ENCODE data around the gene RHO.

Gene RHO

DNA sequence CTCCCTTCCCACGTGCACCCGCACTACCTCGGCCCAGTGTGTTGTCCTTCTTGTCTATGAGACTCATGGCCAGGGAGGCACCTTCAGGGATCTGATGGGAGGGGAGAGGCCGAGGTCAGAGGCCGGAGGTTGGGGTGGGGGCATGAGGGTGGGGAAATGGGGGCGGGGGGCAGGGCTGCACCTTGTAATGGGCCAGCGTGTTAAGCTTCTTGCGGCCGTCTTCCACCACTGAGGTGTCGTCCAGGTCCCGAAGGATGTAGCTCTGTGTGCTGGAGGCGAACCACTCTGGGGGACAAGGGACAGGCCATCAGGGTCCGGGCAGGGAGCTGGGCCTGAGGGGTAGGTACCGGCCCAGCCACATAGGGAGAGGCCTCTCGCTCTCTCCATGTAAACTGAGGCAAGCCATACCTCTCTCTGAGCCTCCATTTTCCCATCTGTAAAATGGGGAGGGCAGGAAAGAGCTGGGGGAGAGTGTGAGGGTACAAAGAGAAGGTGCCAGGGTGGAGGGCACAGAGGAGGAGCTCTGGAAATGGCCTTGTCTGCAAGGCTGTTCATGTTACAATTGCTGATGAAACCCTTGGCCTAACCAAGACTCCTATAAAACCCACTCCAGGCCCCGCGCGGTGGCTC lies 33.3 kb downstream of the RHO start:
- Histone ChIP-seq H3K79me2 (ENCODE audit: low read length) (no peaks in the 10 kb centered on the region), H2AFZ (ENCODE audit: low read length) (no peak overlapping the region), H3K4me1 (ENCODE audit: low read length) (peaks cover 7% of the 10 kb centered on the region), H3K9me3 (replicated peaks; ENCODE audit: insufficient read depth, low read length) (no peaks in the 10 kb centered on the region), H3K4me2 (ENCODE audit: low read depth, low read length) (no peak overlapping the region), H3F3A (ENCODE audit: insufficient read depth, low read length) (no peaks in the 10 kb centered on the region), H3K9ac (ENCODE audit: low read length) (no peak overlapping the region), H3K27me3 (replicated peaks; ENCODE audit: insufficient read depth, low read length) (no peaks in the 10 kb centered on the region), H3K27ac (ENCODE audit: low read length) (no peak overlapping the region), H3K36me3 (replicated peaks; ENCODE audit: insufficient read depth, low read length) (no peaks in the 10 kb centered on the region), H3K4me3 (ENCODE audit: low read length) (no peak overlapping the region), H3K9me2 (replicated peaks; ENCODE audit: insufficient read depth, low read length) (no peaks in the 10 kb centered on the region), H4K20me1 (ENCODE audit: insufficient read depth, low read length) (no peaks in the 10 kb centered on the region)
- no peak for TF ChIP-seq EZH2 (optimal IDR thresholded peaks at IDR 0.05; ENCODE audit: low read depth, low read length)
- no peak for TF ChIP-seq EZH2phosphoT487 (IDR thresholded peaks at IDR 0.05; ENCODE audit: low read length)
- TF ChIP-seq, protein P1, sequence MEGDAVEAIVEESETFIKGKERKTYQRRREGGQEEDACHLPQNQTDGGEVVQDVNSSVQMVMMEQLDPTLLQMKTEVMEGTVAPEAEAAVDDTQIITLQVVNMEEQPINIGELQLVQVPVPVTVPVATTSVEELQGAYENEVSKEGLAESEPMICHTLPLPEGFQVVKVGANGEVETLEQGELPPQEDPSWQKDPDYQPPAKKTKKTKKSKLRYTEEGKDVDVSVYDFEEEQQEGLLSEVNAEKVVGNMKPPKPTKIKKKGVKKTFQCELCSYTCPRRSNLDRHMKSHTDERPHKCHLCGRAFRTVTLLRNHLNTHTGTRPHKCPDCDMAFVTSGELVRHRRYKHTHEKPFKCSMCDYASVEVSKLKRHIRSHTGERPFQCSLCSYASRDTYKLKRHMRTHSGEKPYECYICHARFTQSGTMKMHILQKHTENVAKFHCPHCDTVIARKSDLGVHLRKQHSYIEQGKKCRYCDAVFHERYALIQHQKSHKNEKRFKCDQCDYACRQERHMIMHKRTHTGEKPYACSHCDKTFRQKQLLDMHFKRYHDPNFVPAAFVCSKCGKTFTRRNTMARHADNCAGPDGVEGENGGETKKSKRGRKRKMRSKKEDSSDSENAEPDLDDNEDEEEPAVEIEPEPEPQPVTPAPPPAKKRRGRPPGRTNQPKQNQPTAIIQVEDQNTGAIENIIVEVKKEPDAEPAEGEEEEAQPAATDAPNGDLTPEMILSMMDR (IDR thresholded peaks at IDR 0.05; ENCODE audit: low read length): no peak
- DNase-seq: no peak

GRCh38 chr3:129562803-129563202 lies 34.4 kb downstream of the RHO start:
- Histone ChIP-seq H3F3A (ENCODE audit: insufficient read depth, low read length) (no peaks in the 10 kb centered on the region), H3K9ac (ENCODE audit: low read length) (no peak overlapping the region), H3K27me3 (replicated peaks; ENCODE audit: insufficient read depth, low read length) (no peaks in the 10 kb centered on the region), H4K20me1 (ENCODE audit: insufficient read depth, low read length) (no peaks in the 10 kb centered on the region), H3K4me1 (ENCODE audit: low read length) (peaks cover 7% of the 10 kb centered on the region), H3K4me2 (ENCODE audit: low read depth, low read length) (no peak overlapping the region), H3K36me3 (replicated peaks; ENCODE audit: insufficient read depth, low read length) (no peaks in the 10 kb centered on the region), H3K4me3 (ENCODE audit: low read length) (no peak overlapping the region), H2AFZ (ENCODE audit: low read length) (no peak overlapping the region), H3K79me2 (ENCODE audit: low read length) (no peaks in the 10 kb centered on the region), H3K27ac (ENCODE audit: low read length) (no peak overlapping the region), H3K9me3 (replicated peaks; ENCODE audit: insufficient read depth, low read length) (no peaks in the 10 kb centered on the region), H3K9me2 (replicated peaks; ENCODE audit: insufficient read depth, low read length) (no peaks in the 10 kb centered on the region)
- TF ChIP-seq EZH2 (optimal IDR thresholded peaks at IDR 0.05; ENCODE audit: low read depth, low read length) (no peak), EZH2phosphoT487 (IDR thresholded peaks at IDR 0.05; ENCODE audit: low read length) (no peak)
- TF ChIP-seq, protein P1 (IDR thresholded peaks at IDR 0.05; ENCODE audit: low read length): no peak
- no peak for DNase-seq

GRCh38 chr3:129563332-129563731 lies 34.9 kb downstream of the RHO start:
- Histone ChIP-seq H3K9ac (ENCODE audit: low read length) (no peak overlapping the region), H3K27me3 (replicated peaks; ENCODE audit: insufficient read depth, low read length) (no peaks in the 10 kb centered on the region), H3K4me1 (ENCODE audit: low read length) (peaks cover 7% of the 10 kb centered on the region), H3F3A (ENCODE audit: insufficient read depth, low read length) (no peaks in the 10 kb centered on the region), H3K4me2 (ENCODE audit: low read depth, low read length) (no peak overlapping the region), H3K4me3 (ENCODE audit: low read length) (no peak overlapping the region), H3K9me3 (replicated peaks; ENCODE audit: insufficient read depth, low read length) (no peaks in the 10 kb centered on the region), H2AFZ (ENCODE audit: low read length) (no peak overlapping the region), H4K20me1 (ENCODE audit: insufficient read depth, low read length) (no peaks in the 10 kb centered on the region), H3K9me2 (replicated peaks; ENCODE audit: insufficient read depth, low read length) (no peaks in the 10 kb centered on the region), H3K27ac (ENCODE audit: low read length) (no peak overlapping the region), H3K36me3 (replicated peaks; ENCODE audit: insufficient read depth, low read length) (no peaks in the 10 kb centered on the region), H3K79me2 (ENCODE audit: low read length) (no peaks in the 10 kb centered on the region)
- TF ChIP-seq EZH2phosphoT487 (IDR thresholded peaks at IDR 0.05; ENCODE audit: low read length): no peak
- TF ChIP-seq, protein P1 (IDR thresholded peaks at IDR 0.05; ENCODE audit: low read length): no peak
- TF ChIP-seq EZH2 (optimal IDR thresholded peaks at IDR 0.05; ENCODE audit: low read depth, low read length): no peak
- no peak for DNase-seq

Data from MM.1S (cell line).